ENCODE results near the gene SERGEF. TPM values are rescaled to one million over a fixed set of nuclear protein-coding genes. Genes with fewer than 3 reads are reported as not detected.

The SERGEF gene
- total RNA-seq, 1 donor = 16.9 TPM

DNA sequence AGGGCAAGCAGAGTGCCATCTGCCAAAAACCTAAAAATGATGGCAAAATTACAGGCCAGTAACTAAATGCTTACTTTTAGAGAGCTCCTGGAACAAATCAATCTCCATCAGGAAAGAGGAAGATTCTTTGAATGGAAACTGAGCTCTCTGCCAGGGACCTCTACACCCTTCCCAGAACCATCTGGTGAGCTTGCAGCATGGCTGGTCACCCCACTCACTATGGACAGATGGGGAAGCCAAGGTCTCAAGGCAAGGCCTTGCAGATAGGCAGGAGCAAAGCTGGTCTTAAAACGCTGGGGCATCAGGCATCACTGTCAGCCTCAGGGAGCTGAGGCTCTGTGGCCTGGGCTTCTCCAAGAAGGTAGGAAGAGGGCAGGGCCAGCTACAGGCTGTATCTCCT is 36.2 kb downstream of the SERGEF start:
- TF ChIP-seq CTCF (IDR thresholded peaks at IDR 0.05; ENCODE audit: insufficient read depth, low read length) = no peak
- DNase-seq (ENCODE audit: low read depth) = no peak
- no peak overlapping the region for H3K4me3 ChIP-seq (ENCODE audit: low read depth, low read length)

DNA sequence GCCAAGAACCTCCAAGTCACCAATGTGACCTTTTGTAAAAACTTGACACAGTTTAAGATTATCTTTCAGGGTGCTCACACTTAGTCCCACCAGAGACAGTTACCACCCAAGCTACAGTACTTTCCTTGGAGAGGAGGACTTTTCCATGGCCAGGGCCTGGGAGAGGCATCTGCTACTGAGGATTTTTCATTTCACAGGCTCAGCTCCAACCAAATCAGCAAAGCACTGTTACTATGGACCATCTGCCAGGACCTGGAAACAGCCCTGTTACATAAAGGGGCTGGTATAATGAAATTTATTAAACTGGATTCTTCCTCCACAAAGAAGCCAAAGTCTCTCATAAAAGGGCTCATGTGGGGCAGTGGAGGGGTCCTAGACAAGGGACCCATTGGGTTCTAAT is 38.6 kb downstream of the SERGEF start:
- no peak for TF ChIP-seq CTCF (IDR thresholded peaks at IDR 0.05; ENCODE audit: insufficient read depth, low read length)
- DNase-seq (ENCODE audit: low read depth) = no peak
- H3K4me3 ChIP-seq (ENCODE audit: low read depth, low read length) = no peak overlapping the region

DNA sequence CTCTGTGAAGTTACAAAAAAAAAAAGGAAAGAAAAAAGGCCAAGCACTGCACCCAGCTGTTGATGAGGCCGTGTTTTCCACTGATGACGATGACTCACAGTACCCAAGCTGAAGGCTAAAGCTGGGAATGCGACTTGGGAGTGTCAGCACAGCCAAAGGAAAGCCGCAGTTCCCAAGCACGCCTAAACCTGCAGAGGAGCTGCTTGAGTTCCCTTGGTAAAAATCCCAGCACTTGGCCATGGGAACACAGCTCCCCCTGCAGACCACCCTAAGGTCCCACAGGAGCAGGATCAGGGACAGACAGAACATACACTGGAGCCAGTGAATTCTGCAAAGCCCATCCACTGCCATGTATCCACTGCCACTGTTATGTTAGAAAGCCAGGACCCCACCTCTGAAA is 39.9 kb downstream of the SERGEF start:
- peak; percentile 74 for DNase-seq (ENCODE audit: low read depth)
- no peak overlapping the region for H3K4me3 ChIP-seq (ENCODE audit: low read depth, low read length)
- TF ChIP-seq CTCF (IDR thresholded peaks at IDR 0.05; ENCODE audit: insufficient read depth, low read length) = peak; percentile 80

- DNase-seq (ENCODE audit: low read depth) = no peak
- H3K4me3 ChIP-seq (ENCODE audit: low read depth, low read length) = no peak overlapping the region
- TF ChIP-seq CTCF (IDR thresholded peaks at IDR 0.05; ENCODE audit: insufficient read depth, low read length) = no peak
These were observed 44.6 kb downstream of the SERGEF start for GRCh38 chr11:17968206-17968605.

GRCh38 chr11:17967661-17968060 is 45.2 kb downstream of the SERGEF start:
- no peak overlapping the region for H3K4me3 ChIP-seq (ENCODE audit: low read depth, low read length)
- no peak for TF ChIP-seq CTCF (IDR thresholded peaks at IDR 0.05; ENCODE audit: insufficient read depth, low read length)
- DNase-seq (ENCODE audit: low read depth) = no peak

DNA sequence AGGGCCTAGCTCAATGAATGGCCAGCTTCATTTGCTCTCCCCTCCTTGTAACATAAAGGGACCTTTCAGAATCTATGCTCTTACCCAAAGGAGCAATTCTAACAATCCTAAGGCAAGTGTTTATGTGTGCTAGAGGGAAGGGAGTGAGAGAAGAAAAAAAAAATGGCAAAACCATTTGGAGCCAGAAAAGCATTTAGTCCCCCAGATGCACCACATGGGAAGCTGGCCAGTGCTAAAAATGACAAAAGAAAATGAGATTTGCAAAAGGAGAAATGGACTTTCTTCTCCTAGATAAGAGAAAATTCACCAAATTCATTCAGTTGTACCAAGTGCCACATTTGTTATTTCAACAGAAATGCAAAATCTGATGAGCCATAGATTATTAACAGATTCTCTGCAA is 52.8 kb downstream of the SERGEF start:
- no peak for TF ChIP-seq CTCF (IDR thresholded peaks at IDR 0.05; ENCODE audit: insufficient read depth, low read length)
- no peak for DNase-seq (ENCODE audit: low read depth)
- H3K4me3 ChIP-seq (ENCODE audit: low read depth, low read length) = no peak overlapping the region

- H3K4me3 ChIP-seq (ENCODE audit: low read depth, low read length) = no peak overlapping the region
- no peak for DNase-seq (ENCODE audit: low read depth)
- no peak for TF ChIP-seq CTCF (IDR thresholded peaks at IDR 0.05; ENCODE audit: insufficient read depth, low read length)
These were observed 54.4 kb downstream of the SERGEF start for GRCh38 chr11:17958446-17958845.

Measured in fibroblast of the aortic adventitia (primary cell).